ENCODE measurements around the gene DECR2. TPM values are rescaled to one million over a fixed set of nuclear protein-coding genes. Genes with fewer than 3 reads are reported as not detected.
A peak's percentile ranks its signal among the peaks of the same experiment; 100 is the strongest.

Gene DECR2
- total RNA-seq, 1 donor from 2014 or later: 17.9 TPM

DNA sequence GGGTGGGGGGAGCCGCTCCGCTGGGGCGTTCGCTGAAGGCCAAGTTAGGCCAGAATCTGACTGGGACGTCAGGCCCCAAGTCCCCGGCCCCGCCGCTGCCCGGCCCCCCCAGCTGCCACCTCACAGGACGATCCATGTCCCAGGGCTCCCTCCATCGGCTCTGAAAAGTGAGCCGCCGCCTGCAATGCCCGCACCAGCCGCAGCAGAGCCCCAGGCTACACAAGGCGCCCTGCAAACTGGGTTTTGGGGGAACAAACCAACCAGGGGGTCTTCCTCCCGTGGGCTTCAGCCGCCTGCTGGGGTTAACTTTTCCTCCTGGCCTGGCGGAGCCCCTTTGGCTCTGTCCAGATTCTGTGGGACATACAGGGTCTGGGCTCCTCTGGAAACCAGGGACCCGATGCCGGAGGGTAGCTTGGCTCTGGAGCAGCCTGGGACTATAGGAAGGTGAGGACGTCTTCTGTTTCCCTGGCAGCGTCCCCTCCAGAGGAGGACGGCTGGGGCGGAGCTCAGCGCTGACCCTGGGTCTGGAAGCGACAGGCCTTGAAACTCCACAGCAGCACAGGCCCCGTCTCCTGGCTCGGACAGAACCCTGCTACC, 3.9 kb upstream of the DECR2 start:
- H3K4me1 ChIP-seq: peaks cover 34% of the 10 kb centered on the region

GRCh38 chr16:398561-399339, 2.9 kb upstream of the DECR2 start:
- Histone ChIP-seq H3K4me3 (no peak overlapping the region), H3K4me1 (peaks cover 35% of the 10 kb centered on the region), H3K27ac (peak overlapping the region; percentile 79), H3K27me3 (no peaks in the 10 kb centered on the region), H3K9me3 (no peaks in the 10 kb centered on the region), H3K36me3 (no peaks in the 10 kb centered on the region)
- intact Hi-C loops (cut with DNase I): no loop called here
- DNase-seq (ENCODE audit: extremely low spot score in 2 of 2): no peak
- no peak for TF ChIP-seq POLR2AphosphoS5 (IDR thresholded peaks at IDR 0.05; ENCODE audit: insufficient read depth in 1 of 2, low read depth in 1 of 2)

More for the DNA sequence above, 3.9 kb upstream of the DECR2 start:
- intact Hi-C loops (cut with DNase I): no loop called here
- TF ChIP-seq POLR2AphosphoS5 (IDR thresholded peaks at IDR 0.05; ENCODE audit: insufficient read depth in 1 of 2, low read depth in 1 of 2): peak in 1 of 2 donors; percentile 31
- no peak for TF ChIP-seq POLR2A (IDR thresholded peaks at IDR 0.05)
- TF ChIP-seq CTCF (IDR thresholded peaks at IDR 0.05): peak in 2 of 3 experiments; percentile 25 to 46
- peak overlapping the region; percentile 59 to 90 for H3K4me3 ChIP-seq
- peak overlapping the region; percentile 79 for H3K27ac ChIP-seq
- no peaks in the 10 kb centered on the region for H3K9me3 ChIP-seq
- DNase-seq (ENCODE audit: extremely low spot score in 2 of 2): peak in 1 of 2 donors; percentile 95
- H3K36me3 ChIP-seq: no peaks in the 10 kb centered on the region
- H3K27me3 ChIP-seq: no peaks in the 10 kb centered on the region

- Histone ChIP-seq H3K27me3 (no peaks in the 10 kb centered on the region), H3K36me3 (no peaks in the 10 kb centered on the region), H3K27ac (no peak overlapping the region), H3K9me3 (no peaks in the 10 kb centered on the region), H3K4me3 (no peak overlapping the region), H3K4me1 (peaks cover 35% of the 10 kb centered on the region)
- intact Hi-C loops (cut with DNase I): no loop called here
- no peak for DNase-seq (ENCODE audit: extremely low spot score in 2 of 2)
- TF ChIP-seq CTCF (IDR thresholded peaks at IDR 0.05) (no peak), POLR2AphosphoS5 (IDR thresholded peaks at IDR 0.05; ENCODE audit: insufficient read depth in 1 of 2, low read depth in 1 of 2) (no peak), POLR2A (IDR thresholded peaks at IDR 0.05) (no peak)
Observed at GRCh38 chr16:399340-400019, 2.2 kb upstream of the DECR2 start.

DNA sequence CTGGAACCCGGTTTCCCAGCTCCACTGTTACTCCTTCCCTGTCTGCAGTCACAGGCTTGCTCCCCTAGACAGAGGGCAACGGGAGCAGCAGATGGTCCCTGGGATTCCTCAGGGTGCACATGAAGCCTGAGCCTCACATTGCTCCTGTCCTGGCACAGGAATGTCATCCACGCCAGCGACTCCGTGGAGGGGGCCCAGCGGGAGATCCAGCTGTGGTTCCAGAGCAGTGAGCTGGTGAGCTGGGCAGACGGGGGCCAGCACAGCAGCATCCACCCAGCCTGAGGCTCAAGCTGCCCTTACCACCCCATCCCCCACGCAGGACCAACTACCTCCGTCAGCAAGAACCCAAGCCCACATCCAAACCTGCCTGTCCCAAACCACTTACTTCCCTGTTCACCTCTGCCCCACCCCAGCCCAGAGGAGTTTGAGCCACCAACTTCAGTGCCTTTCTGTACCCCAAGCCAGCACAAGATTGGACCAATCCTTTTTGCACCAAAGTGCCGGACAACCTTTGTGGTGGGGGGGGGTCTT, 1.6 kb upstream of the DECR2 start:
- no peak for TF ChIP-seq POLR2A (IDR thresholded peaks at IDR 0.05)
- TF ChIP-seq CTCF (IDR thresholded peaks at IDR 0.05): no peak
- no peak for TF ChIP-seq POLR2AphosphoS5 (IDR thresholded peaks at IDR 0.05; ENCODE audit: insufficient read depth in 1 of 2, low read depth in 1 of 2)
- peak overlapping the region in 1 of 2 donors; percentile 58 for H3K4me3 ChIP-seq
- H3K27ac ChIP-seq: peak overlapping the region; percentile 96
- no peaks in the 10 kb centered on the region for H3K9me3 ChIP-seq
- H3K27me3 ChIP-seq: no peaks in the 10 kb centered on the region
- DNase-seq (ENCODE audit: extremely low spot score in 2 of 2): no peak
- intact Hi-C loops (cut with DNase I): no loop called here
- H3K4me1 ChIP-seq: peaks cover 35% of the 10 kb centered on the region
- H3K36me3 ChIP-seq: no peaks in the 10 kb centered on the region

DNA sequence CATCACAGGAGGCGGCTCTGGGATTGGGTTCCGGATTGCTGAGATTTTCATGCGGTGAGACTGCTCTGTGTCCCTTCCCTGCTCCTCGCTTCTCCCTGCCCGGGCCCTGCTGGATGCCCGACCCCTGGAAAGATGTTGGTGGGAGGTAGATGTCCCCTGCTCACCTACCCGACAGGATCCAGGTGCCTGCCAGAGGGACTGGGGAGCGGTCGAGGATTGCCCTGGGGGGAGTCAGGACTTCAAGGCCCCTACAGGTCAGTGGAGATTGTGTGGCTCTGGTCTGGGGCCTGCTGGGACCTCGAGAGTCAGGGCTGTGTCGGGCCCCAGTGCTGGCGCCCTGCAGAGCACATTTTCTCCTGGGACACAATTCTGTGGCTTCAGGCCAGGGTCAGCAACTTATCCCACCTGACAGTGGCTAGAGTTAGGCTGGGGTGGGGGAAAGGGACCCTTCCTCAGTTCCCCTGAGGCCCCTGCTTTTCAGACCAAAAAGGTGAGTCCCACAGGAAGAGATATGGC, 3.3 kb downstream of the DECR2 start:
- H3K27me3 ChIP-seq: no peaks in the 10 kb centered on the region
- DNase-seq (ENCODE audit: extremely low spot score in 2 of 2): no peak
- intact Hi-C loops (cut with DNase I): no loop called here
- H3K36me3 ChIP-seq: no peaks in the 10 kb centered on the region
- no peak overlapping the region for H3K4me3 ChIP-seq
- TF ChIP-seq POLR2AphosphoS5 (IDR thresholded peaks at IDR 0.05; ENCODE audit: insufficient read depth in 1 of 2, low read depth in 1 of 2) (no peak), CTCF (IDR thresholded peaks at IDR 0.05) (no peak), POLR2A (IDR thresholded peaks at IDR 0.05) (no peak)
- peaks cover 20% of the 10 kb centered on the region for H3K4me1 ChIP-seq
- no peak overlapping the region for H3K27ac ChIP-seq
- H3K9me3 ChIP-seq: no peaks in the 10 kb centered on the region

Data from vagina (tissue), 2 donors.